GM12872 (cell line): Measurements from ENCODE around the gene TMEM89.

Source experiments
- CTCF ChIP-seq: IDR thresholded peaks from 3 replicates; pipeline ENCODE4 v1.5.1; 2011; ENCODE audit warnings: low read depth, mild to moderate bottlenecking, low read length, moderate library complexity; ENCODE audit not compliant: insufficient read depth

TMEM89 gene

GRCh38 chr3:48661501-48662144, 40.1 kb upstream of the TMEM89 start:
- TF ChIP-seq CTCF, result no peak

- no peak for TF ChIP-seq CTCF
These were observed 39.3 kb upstream of the TMEM89 start for GRCh38 chr3:48660800-48661400.

GRCh38 chr3:48656841-48657281, 35.3 kb upstream of the TMEM89 start:
- no peak for TF ChIP-seq CTCF

- peak; percentile 80 for TF ChIP-seq CTCF
These were observed 34.7 kb upstream of the TMEM89 start for GRCh38 chr3:48656061-48656840.

GRCh38 chr3:48655606-48656005, 34.0 kb upstream of the TMEM89 start:
- no peak for TF ChIP-seq CTCF

GRCh38 chr3:48655063-48655462, 33.5 kb upstream of the TMEM89 start:
- TF ChIP-seq CTCF, result no peak

- no peak for TF ChIP-seq CTCF
These were observed 31.6 kb upstream of the TMEM89 start for GRCh38 chr3:48652923-48653715.
